Activated T-cell treated with anti-CD3 and anti-CD28 coated beads, Interleukin-2, amount 50 U/mL, for 72 hours (primary cell): ENCODE results near the gene PTPRD. TPM values are rescaled to one million over a fixed set of nuclear protein-coding genes. Genes with fewer than 3 reads are reported as not detected.

ENCODE experiments used
- ATAC-seq, 2 donors: fragments of 150-1000 bp; cut with Tn5 transposase; replicated peaks in 1 of 2; 2 replicates each; pipeline ENCODE4 v1.10.0; 2021; ENCODE audit warnings: moderate library complexity in 2 of 2, mild to moderate bottlenecking in 1 of 2
- DNase-seq, 2 donors: peaks; one replicate each; pipeline ENCODE4 v3.0.0; 2021 to 2022; ENCODE audit warnings: mixed read lengths in 1 of 2
- H3K27ac Mint-ChIP-seq: one replicate; pipeline ENCODE4 v1.8.0; 2022; ENCODE audit warnings: mild to moderate bottlenecking, moderate library complexity, mixed read lengths
- H3K27me3 Mint-ChIP-seq: one replicate; pipeline ENCODE4 v1.8.0; 2022; ENCODE audit warnings: low read depth, mixed read lengths
- H3K36me3 Mint-ChIP-seq, 2 donors: one replicate each; pipeline ENCODE4 v1.8.0; 2022; ENCODE audit warnings: mixed read lengths in 2 of 2, mild to moderate bottlenecking in 1 of 2; ENCODE audit not compliant: insufficient read depth in 2 of 2
- H3K4me1 Mint-ChIP-seq: one replicate; pipeline ENCODE4 v1.8.0; 2022; ENCODE audit warnings: low read depth, mixed read lengths
- H3K4me3 Mint-ChIP-seq, 2 donors: one replicate each; pipeline ENCODE4 v1.8.0; 2022; ENCODE audit warnings: mild to moderate bottlenecking in 2 of 2, mixed read lengths in 2 of 2, moderate library complexity in 2 of 2
- H3K9me3 Mint-ChIP-seq, 2 donors: one replicate each; pipeline ENCODE4 v1.8.0; 2022; ENCODE audit warnings: mixed read lengths in 2 of 2
- total RNA-seq, 2 donors: library from RNA; stranded (reverse); gene quantifications; one replicate each; pipeline ENCODE4 v1.2.3, GENCODE V29; 2022

The PTPRD gene
- total RNA-seq, 2 donors from 2014 or later, result 0.44 TPM; not detected in 1

DNA sequence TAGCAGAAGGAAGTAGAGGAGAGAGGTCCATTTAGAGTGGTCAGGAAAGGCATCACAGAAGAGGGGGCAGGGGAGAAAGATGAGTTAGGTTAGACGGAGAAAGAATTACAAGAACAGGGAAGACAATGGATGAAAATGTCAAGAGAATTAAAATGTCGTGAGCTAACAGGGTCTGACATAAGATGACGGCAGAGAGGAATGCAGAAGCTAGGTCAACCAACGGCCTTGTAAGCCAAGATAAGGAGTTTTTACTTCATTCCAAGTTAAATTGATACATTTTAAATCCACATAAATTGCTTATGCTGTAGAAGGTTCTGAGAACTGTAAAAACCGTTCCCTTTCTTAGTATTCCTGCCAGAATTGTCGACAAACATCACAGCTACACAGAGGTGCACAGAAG, 1916.3 kb downstream of the PTPRD start:
- Mint-ChIP-seq H3K9me3 (no peaks in the 10 kb centered on the region), H3K4me1 (no peaks in the 10 kb centered on the region), H3K27ac (no peak overlapping the region), H3K4me3 (no peak overlapping the region), H3K36me3 (no peaks in the 10 kb centered on the region), H3K27me3 (no peaks in the 10 kb centered on the region)
- ATAC-seq, result no peak
- DNase-seq, result no peak

DNA sequence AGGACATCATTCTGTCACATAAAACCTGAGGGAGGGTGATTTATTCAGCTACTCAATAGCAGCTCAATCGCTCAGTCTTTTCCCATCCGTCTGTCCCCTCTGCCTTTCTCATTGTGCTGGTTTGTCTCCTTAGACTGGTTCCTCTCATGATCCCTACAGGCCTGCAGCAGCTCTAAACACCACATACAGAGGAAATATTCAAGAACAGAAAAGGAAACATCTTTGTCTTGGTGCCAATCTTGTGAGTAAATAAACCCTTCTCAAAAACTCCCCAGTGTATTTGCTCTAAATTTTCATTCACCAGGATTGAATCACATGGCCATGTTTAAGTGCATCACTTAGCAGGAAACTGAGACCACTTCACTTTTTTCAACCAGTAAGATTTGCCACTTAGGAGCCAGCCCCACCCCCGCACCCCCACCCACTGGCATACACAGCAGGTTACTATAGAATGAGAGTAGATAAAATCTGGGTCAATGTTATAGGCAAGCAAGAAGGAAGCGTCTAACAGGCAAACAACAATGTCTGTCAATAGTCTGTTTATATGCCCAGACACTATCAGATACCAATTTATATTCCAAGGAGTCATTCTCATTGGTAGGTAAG, 1917.7 kb downstream of the PTPRD start:
- Mint-ChIP-seq H3K9me3 (no peaks in the 10 kb centered on the region), H3K27me3 (no peaks in the 10 kb centered on the region), H3K36me3 (no peaks in the 10 kb centered on the region), H3K27ac (no peak overlapping the region), H3K4me3 (no peak overlapping the region), H3K4me1 (no peaks in the 10 kb centered on the region)
- no peak for DNase-seq
- ATAC-seq, result no peak

DNA sequence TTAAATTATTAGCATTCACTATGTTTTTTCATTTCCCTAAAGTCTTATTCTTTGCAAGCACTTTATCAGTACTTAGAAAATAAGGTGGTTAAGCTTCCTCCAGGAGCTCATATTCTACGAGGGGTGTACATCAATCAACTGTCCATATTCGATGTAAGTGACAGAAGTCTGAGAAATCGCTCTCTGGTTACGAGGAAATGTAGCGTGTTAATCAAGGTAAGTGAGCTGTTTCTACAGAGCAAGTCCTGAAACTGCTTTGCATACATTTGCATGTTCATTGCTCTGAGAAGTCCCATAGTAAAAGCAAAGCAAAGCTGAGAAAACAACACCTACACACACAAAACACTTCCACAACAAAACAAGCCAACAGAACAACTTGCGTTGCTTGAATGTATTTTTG, 1919.3 kb downstream of the PTPRD start:
- H3K4me1 Mint-ChIP-seq, result no peaks in the 10 kb centered on the region
- no peaks in the 10 kb centered on the region for H3K36me3 Mint-ChIP-seq
- DNase-seq (no peak), ATAC-seq (no peak)
- no peak overlapping the region for H3K4me3 Mint-ChIP-seq
- H3K27ac Mint-ChIP-seq, result no peak overlapping the region
- peaks cover 0 to 2% of the 10 kb centered on the region in 2 donors for H3K9me3 Mint-ChIP-seq
- no peaks in the 10 kb centered on the region for H3K27me3 Mint-ChIP-seq

DNA sequence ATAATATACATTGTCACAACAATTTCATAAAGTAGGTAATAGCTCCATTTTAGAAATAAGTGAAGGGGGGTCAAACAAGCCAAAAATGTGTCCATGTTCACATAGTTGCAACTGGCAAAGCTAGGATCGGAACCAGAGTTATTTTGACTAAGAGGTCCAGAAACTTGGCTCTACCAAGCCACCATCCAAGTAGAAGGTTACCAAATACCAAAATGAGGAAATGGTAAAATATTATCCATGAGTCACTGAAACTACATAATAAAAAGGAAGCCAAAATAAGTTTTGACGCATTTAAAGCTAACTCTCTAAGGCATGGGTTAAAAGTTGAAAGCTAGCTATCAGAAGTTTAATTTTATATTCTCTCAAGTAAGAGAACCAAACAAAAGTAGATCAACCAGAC, 1926.3 kb downstream of the PTPRD start:
- H3K27ac Mint-ChIP-seq, result no peak overlapping the region
- no peaks in the 10 kb centered on the region for H3K27me3 Mint-ChIP-seq
- no peak for DNase-seq
- H3K9me3 Mint-ChIP-seq, result peaks cover 0 to 2% of the 10 kb centered on the region in 2 donors
- no peak for ATAC-seq
- H3K4me1 Mint-ChIP-seq, result no peaks in the 10 kb centered on the region
- no peak overlapping the region for H3K4me3 Mint-ChIP-seq
- no peaks in the 10 kb centered on the region for H3K36me3 Mint-ChIP-seq

DNA sequence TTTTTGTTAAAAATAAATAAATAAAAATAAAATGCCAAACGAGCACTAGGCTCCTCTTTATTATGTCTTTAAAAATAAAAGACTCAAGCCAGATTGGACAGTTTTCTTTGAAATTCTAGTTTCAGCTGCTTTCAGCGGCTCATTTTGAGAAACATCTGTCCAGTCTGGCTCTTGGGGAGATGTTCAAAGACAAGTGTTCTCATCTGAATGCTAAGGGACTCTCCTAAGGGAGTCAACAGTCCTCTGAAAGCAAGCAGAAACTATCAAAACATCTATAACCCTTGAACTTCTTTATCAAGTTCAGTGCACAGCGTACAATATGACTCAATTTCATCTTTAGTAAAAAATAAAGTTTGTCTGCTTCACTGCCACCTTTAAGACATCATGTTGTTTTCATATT, 1927.0 kb downstream of the PTPRD start:
- no peaks in the 10 kb centered on the region for H3K36me3 Mint-ChIP-seq
- no peak overlapping the region for H3K4me3 Mint-ChIP-seq
- no peaks in the 10 kb centered on the region for H3K4me1 Mint-ChIP-seq
- peaks cover 0 to 2% of the 10 kb centered on the region in 2 donors for H3K9me3 Mint-ChIP-seq
- ATAC-seq, result no peak
- no peak overlapping the region for H3K27ac Mint-ChIP-seq
- DNase-seq, result no peak
- H3K27me3 Mint-ChIP-seq, result no peaks in the 10 kb centered on the region

DNA sequence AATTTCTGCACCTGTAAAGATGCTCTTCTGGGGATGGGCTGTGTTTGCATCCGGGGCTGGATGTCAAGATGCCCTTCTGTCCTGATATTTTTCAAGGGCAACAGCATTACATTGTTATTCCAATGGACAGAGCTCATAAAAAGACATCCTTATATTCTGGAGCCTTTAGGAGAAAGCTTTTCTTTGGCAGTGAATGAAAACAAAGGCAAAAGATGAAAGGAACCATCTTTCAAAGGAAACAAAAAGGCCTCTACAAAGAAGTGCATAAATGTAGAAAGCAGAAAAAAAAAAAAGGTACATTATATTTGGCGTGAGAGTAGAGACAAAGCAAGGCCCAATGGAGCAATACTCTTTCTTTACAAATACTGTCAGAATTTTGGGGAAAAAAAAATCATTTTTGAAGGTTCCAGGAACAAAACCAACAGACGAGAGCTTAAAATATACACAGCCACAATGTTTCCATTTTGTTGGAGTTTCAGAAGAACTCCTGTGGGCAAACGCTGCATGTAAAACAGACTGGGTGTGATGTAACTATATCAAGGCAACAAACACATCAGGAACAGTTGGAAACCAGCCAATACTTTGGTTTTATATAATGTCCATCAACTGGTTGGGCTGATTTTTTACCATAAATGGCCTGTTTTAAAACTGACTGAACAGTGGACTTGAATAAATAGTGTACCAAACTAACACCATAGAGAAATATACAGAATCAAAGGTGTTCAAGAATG, 1927.7 kb downstream of the PTPRD start:
- Mint-ChIP-seq H3K27me3 (no peaks in the 10 kb centered on the region), H3K4me3 (no peak overlapping the region), H3K9me3 (peaks cover 0 to 2% of the 10 kb centered on the region in 2 donors), H3K27ac (no peak overlapping the region), H3K36me3 (no peaks in the 10 kb centered on the region), H3K4me1 (no peaks in the 10 kb centered on the region)
- DNase-seq (no peak), ATAC-seq (no peak)

DNA sequence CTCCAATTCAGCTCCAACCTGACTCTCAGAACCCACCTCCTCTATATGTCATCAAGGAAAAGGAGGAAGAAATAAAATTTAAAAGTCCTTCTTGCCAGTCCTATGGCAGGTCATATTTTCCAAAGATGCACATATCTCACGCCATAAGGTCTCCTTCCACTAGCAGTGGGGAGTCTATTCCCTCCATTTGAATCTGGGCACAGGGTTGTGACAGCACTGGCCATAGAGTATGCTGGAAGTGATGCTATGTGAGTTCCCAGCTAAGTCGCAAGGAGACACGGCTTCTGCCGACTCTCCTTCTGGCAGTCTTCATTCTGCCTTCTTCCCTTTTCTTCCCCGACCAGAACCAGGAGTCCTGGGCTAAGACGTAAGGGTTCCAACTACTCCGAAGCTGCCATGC, 1929.3 kb downstream of the PTPRD start:
- no peak for DNase-seq
- Mint-ChIP-seq H3K4me3 (no peak overlapping the region), H3K27me3 (no peaks in the 10 kb centered on the region), H3K4me1 (no peaks in the 10 kb centered on the region), H3K9me3 (no peaks in the 10 kb centered on the region), H3K36me3 (no peaks in the 10 kb centered on the region), H3K27ac (no peak overlapping the region)
- ATAC-seq, result no peak

DNA sequence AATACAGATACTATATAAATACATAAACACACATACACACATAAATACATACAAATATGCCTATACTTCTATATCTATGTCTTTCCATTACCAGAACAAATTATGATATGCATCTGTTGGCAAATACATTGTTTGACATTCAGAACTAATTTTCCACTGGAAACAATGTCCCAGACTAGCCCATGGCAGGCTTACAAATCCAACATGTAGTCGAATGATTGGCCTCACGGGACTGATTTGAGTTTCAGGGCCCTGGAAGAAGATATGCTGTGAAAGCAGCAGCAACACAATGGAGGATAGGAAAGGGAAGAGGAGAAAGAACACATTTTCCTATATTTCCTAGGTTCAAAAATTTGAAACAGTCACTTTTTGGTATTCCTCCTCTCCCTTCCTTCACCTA, 1932.1 kb downstream of the PTPRD start:
- no peaks in the 10 kb centered on the region for H3K9me3 Mint-ChIP-seq
- DNase-seq (no peak), ATAC-seq (no peak)
- no peaks in the 10 kb centered on the region for H3K27me3 Mint-ChIP-seq
- no peaks in the 10 kb centered on the region for H3K36me3 Mint-ChIP-seq
- no peak overlapping the region for H3K27ac Mint-ChIP-seq
- no peak overlapping the region for H3K4me3 Mint-ChIP-seq
- no peaks in the 10 kb centered on the region for H3K4me1 Mint-ChIP-seq

DNA sequence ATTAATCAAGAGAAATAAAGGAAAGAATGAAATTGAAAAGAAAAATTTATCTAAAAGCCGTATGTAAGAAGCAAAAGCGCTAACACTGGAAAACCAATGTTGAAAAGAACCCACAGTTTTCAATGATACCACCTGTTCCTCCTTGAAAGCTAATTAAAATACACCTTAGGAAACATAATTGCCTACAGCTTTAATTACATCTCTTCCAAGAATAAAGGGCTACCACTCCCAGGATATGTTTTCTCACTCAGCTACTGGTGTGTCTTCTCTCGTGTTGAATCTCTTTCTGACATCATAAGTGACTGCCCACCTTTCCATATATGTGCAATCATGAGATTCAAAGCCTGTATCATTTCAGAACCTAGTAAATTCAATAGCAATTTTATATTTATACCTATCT, 1932.6 kb downstream of the PTPRD start:
- ATAC-seq, result no peak
- Mint-ChIP-seq H3K4me1 (no peaks in the 10 kb centered on the region), H3K27ac (no peak overlapping the region), H3K36me3 (no peaks in the 10 kb centered on the region), H3K4me3 (no peak overlapping the region), H3K9me3 (no peaks in the 10 kb centered on the region), H3K27me3 (no peaks in the 10 kb centered on the region)
- DNase-seq, result no peak

DNA sequence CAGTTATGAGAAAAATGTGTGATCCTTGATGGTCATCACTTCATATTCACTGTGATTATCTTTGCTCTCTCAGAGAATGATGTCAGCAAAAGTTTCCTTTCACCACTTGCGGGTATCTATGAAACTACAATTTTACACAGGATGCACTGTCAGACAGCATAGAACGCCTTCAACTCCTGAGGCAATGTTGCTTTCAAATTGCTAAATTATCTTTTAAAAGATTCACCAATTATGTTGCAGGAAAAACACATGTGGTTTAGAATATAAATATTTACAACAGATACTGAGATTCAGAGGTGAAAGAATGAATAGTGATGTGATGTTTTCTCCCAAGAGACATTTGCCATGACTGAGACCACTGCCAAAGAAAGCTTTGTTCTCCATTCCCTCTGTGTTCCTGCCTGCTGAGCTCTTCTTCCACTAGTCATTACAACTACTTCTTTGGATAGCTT, 1933.4 kb downstream of the PTPRD start:
- DNase-seq (no peak), ATAC-seq (no peak)
- no peaks in the 10 kb centered on the region for H3K4me1 Mint-ChIP-seq
- H3K27me3 Mint-ChIP-seq, result no peaks in the 10 kb centered on the region
- H3K4me3 Mint-ChIP-seq, result no peak overlapping the region
- H3K27ac Mint-ChIP-seq, result no peak overlapping the region
- H3K36me3 Mint-ChIP-seq, result no peaks in the 10 kb centered on the region
- H3K9me3 Mint-ChIP-seq, result no peaks in the 10 kb centered on the region

DNA sequence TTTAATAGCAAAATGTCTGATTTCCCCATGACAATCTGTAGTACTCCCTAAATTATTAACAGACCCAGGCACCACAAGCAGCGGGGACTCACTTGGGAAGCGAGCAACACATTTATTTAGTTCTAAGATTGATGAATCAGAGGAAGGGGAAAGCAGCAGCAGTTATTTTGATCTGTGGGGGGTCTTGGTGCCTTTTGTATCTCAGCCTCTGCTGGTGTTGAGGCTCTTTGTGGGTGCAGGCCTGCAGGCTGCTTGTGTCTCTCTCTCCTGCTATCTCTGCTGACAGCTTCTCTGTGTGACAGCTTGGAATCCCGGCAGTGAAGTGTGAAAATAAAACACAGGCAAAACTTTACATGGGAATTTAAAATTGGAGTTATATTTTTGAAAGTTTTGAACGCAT, 1935.1 kb downstream of the PTPRD start:
- Mint-ChIP-seq H3K27ac (no peak overlapping the region), H3K9me3 (no peaks in the 10 kb centered on the region), H3K4me1 (no peaks in the 10 kb centered on the region), H3K27me3 (no peaks in the 10 kb centered on the region), H3K36me3 (no peaks in the 10 kb centered on the region), H3K4me3 (no peak overlapping the region)
- DNase-seq (no peak), ATAC-seq (no peak)

DNA sequence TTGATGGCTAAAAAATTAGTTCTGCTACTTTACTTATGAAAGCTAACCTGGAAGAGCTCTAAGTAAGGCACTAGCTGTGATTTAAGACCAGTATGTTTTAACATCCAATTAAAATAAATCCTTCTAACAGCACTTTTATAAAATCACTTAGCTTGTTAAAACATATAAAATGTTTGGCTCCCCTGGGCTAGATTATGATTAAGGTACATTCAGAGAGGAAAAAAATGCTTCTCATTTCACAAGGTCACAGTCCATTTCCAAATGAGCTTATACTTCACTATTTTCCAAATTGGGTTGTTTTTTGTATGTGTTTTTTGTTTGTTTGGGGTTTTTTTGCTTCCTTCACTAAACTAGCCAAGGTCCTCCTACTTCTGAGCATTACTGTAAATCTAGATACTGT, 1938.3 kb downstream of the PTPRD start:
- no peaks in the 10 kb centered on the region for H3K27me3 Mint-ChIP-seq
- H3K4me1 Mint-ChIP-seq, result no peaks in the 10 kb centered on the region
- no peaks in the 10 kb centered on the region for H3K9me3 Mint-ChIP-seq
- ATAC-seq, result no peak
- DNase-seq, result no peak
- no peak overlapping the region for H3K4me3 Mint-ChIP-seq
- H3K27ac Mint-ChIP-seq, result no peak overlapping the region
- H3K36me3 Mint-ChIP-seq, result no peaks in the 10 kb centered on the region

DNA sequence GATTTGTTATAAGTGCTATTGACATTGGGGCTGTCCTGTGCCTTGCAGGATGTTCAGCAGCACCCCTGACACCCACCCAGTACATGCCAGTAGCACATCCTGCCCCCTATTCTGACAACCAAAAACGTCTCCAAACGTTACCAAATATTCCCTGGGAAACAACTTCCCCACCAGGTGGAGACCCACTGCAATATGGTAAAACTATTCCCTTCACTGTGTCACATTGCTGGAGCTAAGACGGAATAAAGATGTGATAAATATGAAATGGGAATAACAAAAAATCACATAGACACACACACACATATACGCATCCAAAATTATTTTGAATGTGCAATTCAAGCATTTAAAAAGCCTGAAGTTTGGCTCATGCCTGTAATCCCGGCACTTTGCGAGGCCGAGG, 1939.0 kb downstream of the PTPRD start:
- H3K27ac Mint-ChIP-seq, result no peak overlapping the region
- no peaks in the 10 kb centered on the region for H3K36me3 Mint-ChIP-seq
- no peaks in the 10 kb centered on the region for H3K27me3 Mint-ChIP-seq
- H3K9me3 Mint-ChIP-seq, result no peaks in the 10 kb centered on the region
- DNase-seq (no peak), ATAC-seq (no peak)
- no peak overlapping the region for H3K4me3 Mint-ChIP-seq
- no peaks in the 10 kb centered on the region for H3K4me1 Mint-ChIP-seq

DNA sequence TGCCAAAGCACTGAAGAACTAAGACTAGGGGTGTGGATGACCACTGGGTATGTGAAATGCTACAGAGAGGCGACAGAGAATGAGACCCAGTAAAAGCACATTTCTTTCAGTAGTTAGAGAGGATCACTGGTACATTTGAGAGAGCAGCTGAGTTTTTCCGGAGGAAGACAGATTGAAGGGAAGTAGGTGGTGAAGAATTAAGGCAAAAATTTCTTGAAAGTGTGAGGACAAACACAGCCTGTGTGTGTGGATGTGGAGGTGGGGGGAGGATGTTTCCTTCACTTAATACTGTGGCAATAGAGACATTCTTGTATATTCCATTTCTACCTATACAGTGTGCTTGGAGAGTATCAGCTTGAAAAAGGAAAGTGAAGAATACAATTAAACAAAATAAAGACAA, 1942.1 kb downstream of the PTPRD start:
- Mint-ChIP-seq H3K36me3 (no peaks in the 10 kb centered on the region), H3K4me1 (no peaks in the 10 kb centered on the region), H3K9me3 (no peaks in the 10 kb centered on the region), H3K27me3 (no peaks in the 10 kb centered on the region), H3K27ac (no peak overlapping the region), H3K4me3 (no peak overlapping the region)
- ATAC-seq (no peak), DNase-seq (no peak)
